Astrocyte (in vitro differentiated cells and primary cell): ENCODE results near the gene PPP6R2. TPM values are rescaled to one million over a fixed set of nuclear protein-coding genes. Genes with fewer than 3 reads are reported as not detected.

Experiments used
- DNase-seq: peaks from one replicate; pipeline ENCODE4 v3.0.0-alpha.2; 2010; ENCODE audit warnings: low read depth
- FAIRE-seq: peaks from 2 replicates; lab custom pipeline; 2011; peaks lifted over from hg19 to GRCh38; lab: Jason Lieb, UNC
- H2AFZ ChIP-seq: 2 replicates; pipeline ENCODE4 v1.6.0; 2012; ENCODE audit warnings: low read depth, low read length, inconsistent platforms
- H3K27ac ChIP-seq: 2 replicates; pipeline ENCODE4 v1.5.1; 2011; ENCODE audit warnings: low read depth, low read length, inconsistent platforms
- H3K27me3 ChIP-seq: 2 replicates; pipeline ENCODE4 v1.6.0; 2011; ENCODE audit warnings: low read length, inconsistent platforms; ENCODE audit not compliant: insufficient read depth
- H3K36me3 ChIP-seq: 2 replicates; pipeline ENCODE4 v1.5.1; 2011; ENCODE audit warnings: low read length, inconsistent platforms; ENCODE audit not compliant: insufficient read depth
- H3K4me1 ChIP-seq: 2 replicates; pipeline ENCODE4 v1.5.1; 2011; ENCODE audit warnings: low read length, inconsistent platforms; ENCODE audit not compliant: insufficient read depth
- H3K4me2 ChIP-seq: 2 replicates; pipeline ENCODE4 v1.6.0; 2012; ENCODE audit warnings: low read length, inconsistent platforms
- H3K4me3 ChIP-seq: 2 replicates; pipeline ENCODE4 v1.5.1; 2011; ENCODE audit warnings: low read depth, mild to moderate bottlenecking, low read length, inconsistent platforms; ENCODE audit not compliant: insufficient read depth
- H3K79me2 ChIP-seq: 2 replicates; pipeline ENCODE4 v1.6.0; 2012; ENCODE audit warnings: mild to moderate bottlenecking, low read length, inconsistent platforms; ENCODE audit not compliant: insufficient read depth
- H3K9ac ChIP-seq: 2 replicates; pipeline ENCODE4 v1.6.0; 2012; ENCODE audit warnings: mild to moderate bottlenecking, low read length, inconsistent platforms
- H3K9me3 ChIP-seq: 2 replicates; pipeline ENCODE4 v1.5.1; 2012; ENCODE audit warnings: low read depth, mild to moderate bottlenecking, low read length, inconsistent platforms; ENCODE audit not compliant: insufficient read depth
- H4K20me1 ChIP-seq: 2 replicates; pipeline ENCODE4 v1.6.0; 2012; ENCODE audit warnings: low read length, inconsistent platforms; ENCODE audit not compliant: insufficient read depth
- H3K27ac Mint-ChIP-seq: one replicate; pipeline ENCODE4 v1.8.0; 2021; ENCODE audit warnings: mild to moderate bottlenecking, mixed read lengths; ENCODE audit not compliant: unreplicated experiment
- H3K27me3 Mint-ChIP-seq: one replicate; pipeline ENCODE4 v1.8.0; 2021; ENCODE audit warnings: low read depth, mixed read lengths; ENCODE audit not compliant: unreplicated experiment
- H3K36me3 Mint-ChIP-seq: one replicate; pipeline ENCODE4 v1.8.0; 2021; ENCODE audit warnings: low read depth, mixed read lengths; ENCODE audit not compliant: unreplicated experiment
- H3K4me1 Mint-ChIP-seq: one replicate; pipeline ENCODE4 v1.8.0; 2021; ENCODE audit warnings: low read depth, mixed read lengths; ENCODE audit not compliant: unreplicated experiment
- H3K4me3 Mint-ChIP-seq: one replicate; pipeline ENCODE4 v1.8.0; 2021; ENCODE audit warnings: mild to moderate bottlenecking, moderate library complexity, mixed read lengths; ENCODE audit not compliant: unreplicated experiment
- H3K9me3 Mint-ChIP-seq: one replicate; pipeline ENCODE4 v1.8.0; 2021; ENCODE audit warnings: mild to moderate bottlenecking, mixed read lengths; ENCODE audit not compliant: unreplicated experiment
- EZH2 ChIP-seq: IDR thresholded peaks from 2 replicates; pipeline ENCODE4 v1.6.1; 2012; ENCODE audit warnings: mild to moderate bottlenecking, low read length, inconsistent platforms; ENCODE audit not compliant: insufficient read depth
- total RNA-seq: library from RNA; stranded (reverse); gene quantifications from 2 replicates; pipeline ENCODE4 v1.2.1, GENCODE V29; 2021
- TF ChIP-seq, protein P1 (sequence below): IDR thresholded peaks from 2 replicates; pipeline ENCODE4 v1.5.1; 2011; ENCODE audit warnings: low read depth, mild to moderate bottlenecking, inconsistent platforms, low read length, moderate library complexity; ENCODE audit not compliant: insufficient read depth

Gene PPP6R2
- total RNA-seq, 1 donor from 2014 or later = 48.3 TPM

DNA sequence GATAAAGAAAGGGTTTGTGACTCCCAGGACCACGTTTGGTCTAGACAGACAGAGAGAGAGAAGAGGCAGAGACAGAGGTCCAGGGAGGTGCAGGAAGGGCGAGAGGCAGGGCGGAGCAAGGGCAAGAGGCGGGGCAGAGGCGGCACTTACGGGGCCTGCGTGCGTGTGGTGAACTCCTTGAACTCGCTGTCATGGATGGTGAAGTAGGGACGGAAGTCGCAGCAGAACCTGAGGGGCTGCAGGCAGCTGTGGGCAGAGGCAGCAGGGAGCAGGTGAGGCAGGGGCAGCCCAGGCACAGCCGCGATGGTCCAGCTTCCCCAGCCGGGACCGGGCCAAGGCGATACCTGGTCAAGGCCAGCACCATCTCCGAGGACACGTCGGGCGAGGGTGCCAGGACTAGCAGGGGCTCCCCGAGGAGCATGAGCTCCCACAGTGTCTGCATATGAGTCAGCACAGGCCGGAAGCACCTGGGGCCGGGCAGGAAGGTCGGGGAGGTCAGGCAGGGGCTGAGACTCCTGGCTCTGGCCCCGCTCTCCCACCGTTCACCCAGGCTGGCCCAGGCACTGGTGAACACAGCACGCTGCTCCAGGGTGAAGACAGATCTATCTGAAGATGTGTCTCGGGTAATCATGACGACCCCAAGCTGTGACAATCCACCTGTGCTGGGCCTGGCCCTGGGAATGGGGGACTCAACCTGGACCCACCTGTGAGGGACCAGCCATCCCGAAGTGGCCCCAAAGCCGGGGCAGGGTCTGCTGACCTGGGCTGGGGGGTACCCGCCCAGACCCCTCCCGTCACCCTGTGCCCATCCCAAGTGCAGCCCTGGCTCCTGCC is 28.5 kb upstream of the PPP6R2 start:
- DNase-seq = no peak
- Mint-ChIP-seq H3K27ac (no peak overlapping the region), H3K36me3 (peaks cover 2% of the 10 kb centered on the region), H3K9me3 (peaks cover 2% of the 10 kb centered on the region), H3K4me1 (peaks cover 5% of the 10 kb centered on the region), H3K4me3 (no peak overlapping the region), H3K27me3 (peaks cover 13% of the 10 kb centered on the region)
- no peak overlapping the region for H3K27ac ChIP-seq
- H3K4me2 ChIP-seq = no peak overlapping the region
- H3K9ac ChIP-seq = no peak overlapping the region
- H3K9me3 ChIP-seq = no peaks in the 10 kb centered on the region
- no peaks in the 10 kb centered on the region for H3K79me2 ChIP-seq
- H3K27me3 ChIP-seq = no peaks in the 10 kb centered on the region
- H3K4me1 ChIP-seq = no peaks in the 10 kb centered on the region
- no peak for FAIRE-seq
- no peaks in the 10 kb centered on the region for H3K36me3 ChIP-seq
- H2AFZ ChIP-seq = no peak overlapping the region
- no peaks in the 10 kb centered on the region for H4K20me1 ChIP-seq
- no peak overlapping the region for H3K4me3 ChIP-seq
- no peak for TF ChIP-seq EZH2

DNA sequence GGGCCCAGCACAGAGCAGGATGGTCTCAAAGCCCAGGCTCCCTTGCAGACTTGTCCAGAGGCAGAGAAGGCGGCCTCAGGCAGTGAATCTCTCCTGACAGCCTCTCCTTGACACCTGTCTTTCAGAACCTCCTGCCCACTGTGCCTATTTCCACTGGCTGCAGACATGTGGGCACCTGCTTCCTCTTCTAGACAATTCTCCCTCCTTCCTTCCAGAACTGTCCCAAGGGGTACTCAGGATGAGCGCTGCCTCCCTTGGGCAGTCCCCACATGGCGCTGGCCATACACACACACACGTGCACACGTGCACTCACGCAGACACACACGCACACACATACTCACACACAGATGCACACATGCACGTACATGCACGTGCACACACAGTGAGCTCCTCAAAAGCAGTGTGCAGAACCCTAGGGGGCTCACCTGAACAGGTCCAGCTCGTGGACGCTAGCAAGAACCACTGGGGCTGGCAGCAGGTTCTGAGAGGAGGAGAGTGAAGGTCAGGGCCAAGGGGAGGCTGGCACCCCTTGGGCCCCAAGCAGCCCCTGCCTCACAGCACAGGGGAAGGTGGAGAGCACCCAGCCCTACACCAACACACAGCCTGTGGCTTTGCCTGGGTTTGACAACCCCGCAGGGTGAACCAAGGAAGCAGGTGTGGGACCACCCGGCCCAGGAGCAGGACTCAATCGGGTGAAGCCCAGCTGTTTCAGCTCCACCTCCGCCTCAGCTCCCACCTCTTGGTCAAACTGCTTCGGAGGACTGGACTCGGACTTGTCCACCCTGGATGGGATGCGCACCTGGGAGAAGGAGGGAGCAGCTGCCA is 27.6 kb upstream of the PPP6R2 start:
- no peak overlapping the region for H3K4me3 Mint-ChIP-seq
- no peak overlapping the region for H3K4me3 ChIP-seq
- H2AFZ ChIP-seq = no peak overlapping the region
- TF ChIP-seq EZH2 = no peak
- TF ChIP-seq, protein P1, sequence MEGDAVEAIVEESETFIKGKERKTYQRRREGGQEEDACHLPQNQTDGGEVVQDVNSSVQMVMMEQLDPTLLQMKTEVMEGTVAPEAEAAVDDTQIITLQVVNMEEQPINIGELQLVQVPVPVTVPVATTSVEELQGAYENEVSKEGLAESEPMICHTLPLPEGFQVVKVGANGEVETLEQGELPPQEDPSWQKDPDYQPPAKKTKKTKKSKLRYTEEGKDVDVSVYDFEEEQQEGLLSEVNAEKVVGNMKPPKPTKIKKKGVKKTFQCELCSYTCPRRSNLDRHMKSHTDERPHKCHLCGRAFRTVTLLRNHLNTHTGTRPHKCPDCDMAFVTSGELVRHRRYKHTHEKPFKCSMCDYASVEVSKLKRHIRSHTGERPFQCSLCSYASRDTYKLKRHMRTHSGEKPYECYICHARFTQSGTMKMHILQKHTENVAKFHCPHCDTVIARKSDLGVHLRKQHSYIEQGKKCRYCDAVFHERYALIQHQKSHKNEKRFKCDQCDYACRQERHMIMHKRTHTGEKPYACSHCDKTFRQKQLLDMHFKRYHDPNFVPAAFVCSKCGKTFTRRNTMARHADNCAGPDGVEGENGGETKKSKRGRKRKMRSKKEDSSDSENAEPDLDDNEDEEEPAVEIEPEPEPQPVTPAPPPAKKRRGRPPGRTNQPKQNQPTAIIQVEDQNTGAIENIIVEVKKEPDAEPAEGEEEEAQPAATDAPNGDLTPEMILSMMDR = no peak
- H3K27ac Mint-ChIP-seq = no peak overlapping the region
- DNase-seq (no peak), FAIRE-seq (no peak)
- peaks cover 3% of the 10 kb centered on the region for H3K4me1 Mint-ChIP-seq
- H3K27ac ChIP-seq = no peak overlapping the region
- H3K27me3 Mint-ChIP-seq = peaks cover 19% of the 10 kb centered on the region
- H3K9me3 ChIP-seq = no peaks in the 10 kb centered on the region
- no peak overlapping the region for H3K4me2 ChIP-seq
- H4K20me1 ChIP-seq = no peaks in the 10 kb centered on the region
- no peaks in the 10 kb centered on the region for H3K4me1 ChIP-seq
- H3K79me2 ChIP-seq = no peaks in the 10 kb centered on the region
- H3K9me3 Mint-ChIP-seq = peaks cover 2% of the 10 kb centered on the region
- no peaks in the 10 kb centered on the region for H3K27me3 ChIP-seq
- H3K36me3 Mint-ChIP-seq = no peaks in the 10 kb centered on the region
- no peaks in the 10 kb centered on the region for H3K36me3 ChIP-seq
- H3K9ac ChIP-seq = no peak overlapping the region
